Upper lobe of left lung (tissue), 4 donors: Measurements from ENCODE around the gene SRSF8.

Experiments used
- POLR2AphosphoS5 ChIP-seq, 2 donors: sonication (generic); formaldehyde crosslinking; IDR thresholded peaks; one replicate each; pipeline ENCODE4 v1.5.1; 2017; ENCODE audit warnings: antibody characterized with exemption in 2 of 2
- TF ChIP-seq, protein P1 (sequence below), 6 experiments: fragments of 450-650 bp in 4 of 6; fragments of 200-600 bp in 2 of 6; sonication (generic) in 2 of 6; IDR thresholded peaks; one replicate each; pipeline ENCODE4 v1.5.1; 2016 to 2019; ENCODE audit warnings: antibody characterized with exemption in 6 of 6

DNA sequence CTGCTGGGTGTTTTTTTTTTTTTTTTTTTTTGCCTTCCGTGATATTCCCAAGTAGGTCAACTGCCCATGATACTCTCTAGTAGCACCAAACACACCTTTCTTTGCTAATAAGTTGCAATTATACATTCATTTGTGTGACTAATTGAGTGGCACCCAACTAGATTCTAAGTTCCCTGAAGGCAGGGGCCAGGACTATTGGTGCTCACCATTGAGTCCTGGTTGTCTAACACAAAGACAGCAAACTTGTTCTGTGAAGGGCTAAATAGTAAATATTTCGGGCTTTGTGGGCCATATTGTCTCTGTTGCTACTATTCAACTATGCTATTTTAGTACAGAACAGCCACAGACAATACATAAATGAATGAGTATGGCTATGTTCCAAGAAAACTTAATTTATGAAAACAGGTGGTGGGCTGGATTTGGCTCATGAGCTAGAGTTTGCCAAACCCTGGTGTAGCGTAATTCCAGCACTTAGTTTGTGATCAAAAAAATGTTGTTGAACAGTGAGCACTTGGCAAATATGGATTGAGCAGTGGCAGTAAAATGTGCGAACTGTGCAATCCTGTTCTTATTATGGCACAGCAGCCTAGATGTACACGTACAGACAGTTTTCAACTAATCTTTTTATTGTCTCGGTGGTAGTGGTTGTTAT lies 34.3 kb downstream of the SRSF8 start:
- TF ChIP-seq, protein P1, sequence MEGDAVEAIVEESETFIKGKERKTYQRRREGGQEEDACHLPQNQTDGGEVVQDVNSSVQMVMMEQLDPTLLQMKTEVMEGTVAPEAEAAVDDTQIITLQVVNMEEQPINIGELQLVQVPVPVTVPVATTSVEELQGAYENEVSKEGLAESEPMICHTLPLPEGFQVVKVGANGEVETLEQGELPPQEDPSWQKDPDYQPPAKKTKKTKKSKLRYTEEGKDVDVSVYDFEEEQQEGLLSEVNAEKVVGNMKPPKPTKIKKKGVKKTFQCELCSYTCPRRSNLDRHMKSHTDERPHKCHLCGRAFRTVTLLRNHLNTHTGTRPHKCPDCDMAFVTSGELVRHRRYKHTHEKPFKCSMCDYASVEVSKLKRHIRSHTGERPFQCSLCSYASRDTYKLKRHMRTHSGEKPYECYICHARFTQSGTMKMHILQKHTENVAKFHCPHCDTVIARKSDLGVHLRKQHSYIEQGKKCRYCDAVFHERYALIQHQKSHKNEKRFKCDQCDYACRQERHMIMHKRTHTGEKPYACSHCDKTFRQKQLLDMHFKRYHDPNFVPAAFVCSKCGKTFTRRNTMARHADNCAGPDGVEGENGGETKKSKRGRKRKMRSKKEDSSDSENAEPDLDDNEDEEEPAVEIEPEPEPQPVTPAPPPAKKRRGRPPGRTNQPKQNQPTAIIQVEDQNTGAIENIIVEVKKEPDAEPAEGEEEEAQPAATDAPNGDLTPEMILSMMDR (IDR thresholded peaks at IDR 0.05): no peak
- no peak for TF ChIP-seq POLR2AphosphoS5 (IDR thresholded peaks at IDR 0.05)
